H1 (cell line): ENCODE data around the gene NPIPA5. TPM values are rescaled to one million over a fixed set of nuclear protein-coding genes. Genes with fewer than 3 reads are reported as not detected.
A peak's percentile ranks its signal among the peaks of the same experiment; 100 is the strongest.
"Not testable (repeated sequence)": the region's sequence is repeated elsewhere in the genome, so short reads cannot be mapped to it uniquely, and the experiment has no call there.

Source experiments
- CTCF ChIA-PET: fragments of 300-600 bp; sonication (Branson Sonifier 250); formaldehyde crosslinking; loops from one replicate; lab custom pipeline; 2021; ENCODE audit not compliant: partially characterized antibody; lab: Charles Lee
- POLR2A ChIA-PET: fragments of 300-600 bp; sonication (Branson Sonifier 250); formaldehyde crosslinking; loops from one replicate; lab custom pipeline; 2021; ENCODE audit warnings: inconsistent platforms; ENCODE audit not compliant: partially characterized antibody; lab: Charles Lee
- DNase-seq, 2 experiments: peaks; one replicate each; pipeline versions ENCODE4 v3.0.0 to v3.0.0-alpha.2; 2010 to 2022; ENCODE audit warnings: low spot score in 2 of 2, low read depth in 1 of 2, mixed read lengths in 1 of 2
- FAIRE-seq: peaks from 2 replicates; lab custom pipeline; 2011; peaks lifted over from hg19 to GRCh38; lab: Jason Lieb, UNC
- H2AFZ ChIP-seq: 2 replicates; pipeline ENCODE4 v1.8.1; 2012; ENCODE audit warnings: low read length, inconsistent platforms
- H2AK5ac ChIP-seq: 2 replicates; pipeline ENCODE4 v1.6.1; 2013; ENCODE audit warnings: low read depth, low read length
- H2BK120ac ChIP-seq: replicated peaks from 2 replicates; pipeline ENCODE3; 2013; ENCODE audit warnings: low read depth, low read length, inconsistent platforms
- H2BK12ac ChIP-seq: 2 replicates; pipeline ENCODE4 v1.6.1; 2013; ENCODE audit warnings: low read depth, low read length
- H2BK15ac ChIP-seq: 2 replicates; pipeline ENCODE4 v1.6.1; 2013; ENCODE audit warnings: low read length
- H2BK20ac ChIP-seq: 2 replicates; pipeline ENCODE4 v1.6.1; 2013; ENCODE audit warnings: low read length
- H2BK5ac ChIP-seq: 2 replicates; pipeline ENCODE4 v1.6.1; 2013; ENCODE audit warnings: low read depth, low read length
- H3K14ac ChIP-seq: 2 replicates; pipeline ENCODE4 v1.6.1; 2013; ENCODE audit warnings: inconsistent platforms; ENCODE audit not compliant: insufficient read length
- H3K18ac ChIP-seq: 2 replicates; pipeline ENCODE4 v1.6.1; 2013; ENCODE audit warnings: low read length; ENCODE audit errors: extremely low read depth
- H3K23ac ChIP-seq: 2 replicates; pipeline ENCODE4 v1.6.1; 2013; ENCODE audit warnings: inconsistent platforms; ENCODE audit not compliant: insufficient read length
- H3K23me2 ChIP-seq: 2 replicates; pipeline ENCODE4 v1.6.1; 2013; ENCODE audit warnings: low read depth, low read length
- H3K27ac ChIP-seq: 2 replicates; pipeline ENCODE4 v1.6.1; 2011; ENCODE audit warnings: low read depth, low read length, inconsistent platforms
- H3K27me3 ChIP-seq, 4 experiments: replicated peaks in 1 of 4; 1 replicate in 1 of 4; 2 replicates in 3 of 4; pipeline versions ENCODE4 v1.6.1 to v1.8.1; 2011 to 2013; ENCODE audit warnings: low read length in 3 of 4, mild to moderate bottlenecking in 3 of 4, inconsistent platforms in 2 of 4, mixed read lengths in 2 of 4, moderate library complexity in 1 of 4; ENCODE audit not compliant: control insufficient read depth in 3 of 4, insufficient read depth in 3 of 4; ENCODE audit errors: extremely low read depth in 1 of 4
- H3K36me3 ChIP-seq, 4 experiments: 2 replicates each; pipeline versions ENCODE4 v1.6.1 to v1.8.1; 2011 to 2013; ENCODE audit warnings: mild to moderate bottlenecking in 4 of 4, low read length in 3 of 4, moderate library complexity in 2 of 4, control low read depth in 1 of 4, inconsistent platforms in 1 of 4; ENCODE audit not compliant: insufficient read depth in 4 of 4, control insufficient read depth in 2 of 4
- H3K4ac ChIP-seq: replicated peaks from 2 replicates; pipeline ENCODE3; 2013; ENCODE audit warnings: low read length, low read depth, mixed read lengths, inconsistent platforms; ENCODE audit not compliant: insufficient read length
- H3K4me1 ChIP-seq, 4 experiments: replicated peaks in 1 of 4; 1 replicate in 1 of 4; 2 replicates in 3 of 4; pipeline versions ENCODE4 v1.6.1 to v1.8.1; 2011 to 2013; ENCODE audit warnings: low read length in 3 of 4, inconsistent platforms in 2 of 4, mixed read lengths in 1 of 4; ENCODE audit not compliant: insufficient read depth in 4 of 4, control insufficient read depth in 3 of 4
- H3K4me2 ChIP-seq, 2 experiments: 2 replicates each; pipeline versions ENCODE4 v1.6.1 to v1.8.1; 2011 to 2013; ENCODE audit warnings: low read depth in 2 of 2, low read length in 2 of 2, control low read depth in 1 of 2, inconsistent platforms in 1 of 2, mild to moderate bottlenecking in 1 of 2; ENCODE audit not compliant: insufficient read depth in 1 of 2
- H3K4me3 ChIP-seq, 4 experiments: fragments of 200-600, 300-600 bp in 1 of 4; sonication (generic), shearing (Covaris generic), sonication (Bioruptor Twin) in 1 of 4; 2 replicates each; pipeline versions ENCODE4 v1.5.1 to v1.8.1; 2011 to 2016; ENCODE audit warnings: low read length in 4 of 4, low read depth in 3 of 4, control low read depth in 2 of 4, inconsistent platforms in 2 of 4, mild to moderate bottlenecking in 2 of 4, mixed read lengths in 1 of 4, moderate library complexity in 1 of 4; ENCODE audit not compliant: insufficient read depth in 2 of 4; ENCODE audit errors: extremely low read depth in 1 of 4
- H3K56ac ChIP-seq: replicated peaks from 2 replicates; pipeline ENCODE3; 2013; ENCODE audit warnings: low read depth, mild to moderate bottlenecking, mixed read lengths, low read length, inconsistent platforms; ENCODE audit not compliant: insufficient read length
- H3K79me1 ChIP-seq: 2 replicates; pipeline ENCODE4 v1.6.1; 2013; ENCODE audit warnings: low read depth, low read length, control low read depth
- H3K79me2 ChIP-seq, 2 experiments: 2 replicates each; pipeline versions ENCODE4 v1.6.1 to v1.8.1; 2012 to 2013; ENCODE audit warnings: low read length in 2 of 2, mild to moderate bottlenecking in 2 of 2, inconsistent platforms in 1 of 2; ENCODE audit not compliant: insufficient read depth in 2 of 2, control insufficient read depth in 1 of 2
- H3K9ac ChIP-seq, 4 experiments: replicated peaks in 1 of 4; 1 replicate in 1 of 4; 2 replicates in 3 of 4; pipeline versions ENCODE4 v1.6.1 to v1.8.1; 2011 to 2013; ENCODE audit warnings: low read depth in 3 of 4, low read length in 3 of 4, control low read depth in 2 of 4, mild to moderate bottlenecking in 2 of 4, moderate library complexity in 2 of 4, inconsistent platforms in 1 of 4; ENCODE audit errors: extremely low read depth in 1 of 4
- H3K9me3 ChIP-seq, 2 experiments: 2 replicates each; pipeline versions ENCODE4 v1.6.1 to v1.8.1; 2012 to 2013; ENCODE audit warnings: mild to moderate bottlenecking in 2 of 2, moderate library complexity in 2 of 2, control low read depth in 1 of 2, inconsistent platforms in 1 of 2, low read depth in 1 of 2, low read length in 1 of 2, mixed read lengths in 1 of 2; ENCODE audit not compliant: insufficient read depth in 2 of 2
- H4K20me1 ChIP-seq, 2 experiments: replicated peaks in 1 of 2; 2 replicates each; pipeline versions ENCODE3 to v1.8.1; 2011 to 2013; ENCODE audit warnings: inconsistent platforms in 2 of 2, low read length in 2 of 2, mild to moderate bottlenecking in 1 of 2; ENCODE audit not compliant: insufficient read depth in 2 of 2, control insufficient read depth in 1 of 2
- H4K5ac ChIP-seq: 2 replicates; pipeline ENCODE4 v1.6.1; 2013; ENCODE audit warnings: low read length, low read depth, mixed read lengths, inconsistent platforms; ENCODE audit not compliant: insufficient read length
- H4K8ac ChIP-seq: 2 replicates; pipeline ENCODE4 v1.8.0; 2013; ENCODE audit warnings: mild to moderate bottlenecking, moderate library complexity, low read length, inconsistent platforms; ENCODE audit not compliant: insufficient read depth; ENCODE audit errors: extremely low read depth
- H4K91ac ChIP-seq: replicated peaks from 2 replicates; pipeline ENCODE3; 2013; ENCODE audit warnings: low read length, mixed read lengths, inconsistent platforms; ENCODE audit not compliant: insufficient read length
- ASH2L ChIP-seq: fragments of 200-600, 300-600 bp; sonication (generic); IDR thresholded peaks from one replicate; pipeline ENCODE4 v1.7.1; 2017; ENCODE audit warnings: low read length
- BACH1 ChIP-seq: IDR thresholded peaks from 2 replicates; pipeline ENCODE4 v1.6.1; 2012; ENCODE audit warnings: low read length, improper control_type of control experiment
- KDM4A ChIP-seq: IDR thresholded peaks from one replicate; pipeline ENCODE4 v1.7.1; 2012; ENCODE audit warnings: low read depth, mild to moderate bottlenecking, moderate library complexity, low read length, inconsistent platforms; ENCODE audit not compliant: severe bottlenecking
- PHF8 ChIP-seq: fragments of 200-600 bp; sonication (generic); conservative IDR thresholded peaks from 2 replicates; pipeline ENCODE4 v1.7.1; 2012; ENCODE audit warnings: low read depth, mild to moderate bottlenecking, inconsistent platforms, low read length, moderate library complexity
- POLR2A ChIP-seq, 2 experiments: IDR thresholded peaks; 1 replicate in 1 of 2; 2 replicates in 1 of 2; pipeline ENCODE4 v1.6.1; 2011; ENCODE audit warnings: low read depth in 2 of 2, low read length in 2 of 2, mild to moderate bottlenecking in 2 of 2; ENCODE audit errors: control extremely low read depth in 1 of 2
- POLR2AphosphoS5 ChIP-seq: IDR thresholded peaks from 2 replicates; pipeline ENCODE4 v1.6.1; 2011; ENCODE audit warnings: low read depth, low read length
- RBBP5 ChIP-seq: IDR thresholded peaks from 2 replicates; pipeline ENCODE4 v1.7.1; 2012; ENCODE audit warnings: low read depth, mild to moderate bottlenecking, inconsistent platforms, low read length, moderate library complexity, borderline replicate concordance
- TAF1 ChIP-seq: IDR thresholded peaks from 2 replicates; pipeline ENCODE4 v1.6.1; 2011; ENCODE audit warnings: mild to moderate bottlenecking, low read depth, low read length
- TBP ChIP-seq: IDR thresholded peaks from 2 replicates; pipeline ENCODE4 v1.6.1; 2011; ENCODE audit warnings: low read depth, low read length, improper control_type of control experiment
- WGBS, 2 experiments: shearing (Covaris generic) in 1 of 2; methylation state at CpG; one replicate each; pipeline versions ENCODE4 v1.1.6 to v1.1.7; 2013 to 2015; ENCODE audit warnings: low lambda C conversion rate in 2 of 2, mixed read lengths in 2 of 2, inconsistent platforms in 1 of 2, low coverage in 1 of 2, missing lambda C conversion rate in 1 of 2; ENCODE audit not compliant: insufficient replicate concordance in 2 of 2, insufficient coverage in 1 of 2, insufficient read length in 1 of 2; ENCODE audit errors: extremely low coverage in 1 of 2, missing lambda C conversion rate in 1 of 2; 5-methylcytosine and 5-hydroxymethylcytosine counted together
- polyA plus RNA-seq, 7 experiments: library from polyadenylated mRNA; depleted of rRNA in 3 of 7; stranded (reverse) in 5 of 7; unstranded in 2 of 7; fragments of >200 nt in 5 of 7; fragments of 200-250 nt in 2 of 7; gene quantifications; 1 replicate in 5 of 7; 2 replicates in 1 of 7; 4 replicates in 1 of 7; pipeline versions ENCODE4 v1.2.1 to v1.2.3, GENCODE V29; 2011 to 2013; ENCODE audit warnings: missing spikeins in 2 of 7, mixed read lengths in 2 of 7
- total RNA-seq: library from RNA; stranded (reverse); fragmentation: NEBNext Ultra II Directional; extraction: Animal tissue kit (Norgen Biotek cat#: 25700); gene quantifications from 2 replicates; pipeline ENCODE4 v1.2.1, GENCODE V29; 2021
- TF ChIP-seq, protein P1 (sequence below): IDR thresholded peaks from 2 replicates; pipeline ENCODE4 v1.6.1; 2012; ENCODE audit warnings: inconsistent platforms
- TF ChIP-seq, protein P2 (sequence below): IDR thresholded peaks from 2 replicates; pipeline ENCODE4 v1.6.1; 2012; ENCODE audit warnings: inconsistent platforms

Gene NPIPA5
- total and polyA plus RNA-seq, 2 of the 8 experiments (the other 6 are each of a cell fraction or from before 2014, with no cell fraction given): 0.61 to 4.1 TPM

DNA sequence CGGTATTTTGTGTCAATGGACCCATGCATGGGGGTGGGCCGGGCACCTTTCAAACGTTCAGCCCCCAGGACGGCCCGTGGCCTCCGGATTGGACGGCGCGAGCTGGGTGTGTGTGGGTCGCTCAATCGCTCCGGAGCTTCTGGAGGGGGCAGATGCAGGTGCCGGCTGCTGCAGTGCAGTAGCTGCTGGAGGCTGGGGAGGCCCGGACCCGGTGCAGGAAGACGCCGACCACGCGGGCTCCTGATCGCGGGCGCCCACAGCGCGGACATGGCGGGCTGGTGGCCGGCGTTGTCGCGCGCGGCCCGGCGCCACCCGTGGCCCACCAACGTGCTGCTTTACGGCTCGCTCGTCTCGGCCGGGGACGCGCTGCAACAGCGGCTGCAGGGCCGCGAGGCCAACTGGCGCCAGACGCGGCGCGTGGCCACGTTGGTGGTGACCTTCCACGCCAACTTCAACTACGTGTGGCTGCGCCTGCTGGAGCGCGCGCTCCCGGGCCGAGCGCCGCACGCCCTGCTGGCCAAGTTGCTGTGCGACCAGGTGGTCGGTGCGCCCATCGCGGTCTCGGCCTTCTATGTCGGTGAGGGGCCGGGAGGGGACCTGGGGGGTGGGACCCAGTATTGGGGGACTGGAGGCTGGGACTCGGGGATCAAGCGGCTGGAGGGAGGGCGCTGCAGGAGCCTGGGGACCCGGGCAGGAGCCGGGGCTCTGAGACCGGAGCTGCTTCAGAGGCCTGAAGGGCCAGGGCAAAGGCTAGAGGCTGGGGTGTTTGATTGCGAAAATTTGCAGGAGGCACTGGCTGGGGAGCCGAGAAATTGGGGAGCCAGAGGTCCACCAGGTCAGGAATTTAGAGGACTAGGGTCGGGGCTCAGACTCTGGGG is 17.8 kb upstream of the NPIPA5 start, which contains the start of gene MPV17L:
TSS of gene MPV17L (plus strand) at position 124 of the 878 bp plus-strand sequence. CDS start at position 268, 144 bp downstream.
- Histone ChIP-seq H3K18ac (peak within 1 kb of the TSS; percentile 71; the same call in 1 of the 2 replicates), H2BK15ac (0 out of 2 replicates have a peak within 1 kb of the TSS, but pooled peaks have one; percentile 29), H3K4me3 (peak within 1 kb of the TSS; percentile 49 to 80 (median 58)), H3K9ac (peak within 1 kb of the TSS; percentile 18 to 58 (median 44); a peak in 6 of 7 replicates), H3K4me2 (peak within 1 kb of the TSS; percentile 40 to 72), H4K8ac (peak within 1 kb of the TSS; percentile 71)
- H2BK20ac ChIP-seq, H3K27me3 ChIP-seq, H4K20me1 ChIP-seq, H2AK5ac ChIP-seq, H3K4me1 ChIP-seq, H3K14ac ChIP-seq, H2BK5ac ChIP-seq, H3K56ac ChIP-seq, H2AFZ ChIP-seq, H4K91ac ChIP-seq, FAIRE-seq, H3K23ac ChIP-seq, H3K36me3 ChIP-seq, POLR2A ChIA-PET, H3K79me2 ChIP-seq, H3K9me3 ChIP-seq, H2BK120ac ChIP-seq, H3K27ac ChIP-seq, H4K5ac ChIP-seq, H3K4ac ChIP-seq, H2BK12ac ChIP-seq, H3K79me1 ChIP-seq, H3K23me2 ChIP-seq: not testable (repeated sequence)
- TF ChIP-seq PHF8 (peak; percentile 68), TBP (peak; percentile 61), ASH2L (peak; percentile 60), TAF1 (peak; percentile 85), POLR2A (IDR thresholded peaks at IDR 0.05; ENCODE audit: control extremely low read depth in 1 of 2, low read depth in 2 of 2, low read length in 2 of 2) (peak; percentile 43 to 76; a peak in 2 of 3 replicates), KDM4A (peak; percentile 93), BACH1 (0 out of 2 replicates have a peak, but pooled peaks have one; percentile 35), RBBP5 (peak; percentile 32; the same call in 1 of the 2 replicates), POLR2AphosphoS5 (peak; percentile 47; the same call in 1 of the 2 replicates)
- TF ChIP-seq, protein P1, sequence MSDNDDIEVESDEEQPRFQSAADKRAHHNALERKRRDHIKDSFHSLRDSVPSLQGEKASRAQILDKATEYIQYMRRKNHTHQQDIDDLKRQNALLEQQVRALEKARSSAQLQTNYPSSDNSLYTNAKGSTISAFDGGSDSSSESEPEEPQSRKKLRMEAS: peak; percentile 66
- TF ChIP-seq, protein P2, sequence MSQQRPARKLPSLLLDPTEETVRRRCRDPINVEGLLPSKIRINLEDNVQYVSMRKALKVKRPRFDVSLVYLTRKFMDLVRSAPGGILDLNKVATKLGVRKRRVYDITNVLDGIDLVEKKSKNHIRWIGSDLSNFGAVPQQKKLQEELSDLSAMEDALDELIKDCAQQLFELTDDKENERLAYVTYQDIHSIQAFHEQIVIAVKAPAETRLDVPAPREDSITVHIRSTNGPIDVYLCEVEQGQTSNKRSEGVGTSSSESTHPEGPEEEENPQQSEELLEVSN: peak; percentile 46; the same call in 1 of the 2 replicates
- WGBS, 2 experiments: 4% methylated on average over 71 of the region's 79 CpGs; no CpG with 5 or more reads in 1 of the 2 experiments
- CTCF ChIA-PET: interaction anchor here (0.5 kb wide), 1 partner anchor 141 kb away, joined by 4 read pairs; no protein-coding TSS in a partner anchor
- peak in 1 of 2 experiments; percentile 78 for DNase-seq
